IgD-negative memory B cell (primary cell): Measurements from ENCODE around the gene AKR1D1. TPM values are rescaled to one million over a fixed set of nuclear protein-coding genes. Genes with fewer than 3 reads are reported as not detected.
"Not testable (repeated sequence)": the region's sequence is repeated elsewhere in the genome, so short reads cannot be mapped to it uniquely, and the experiment has no call there.

ENCODE experiments used
- H3K27ac Mint-ChIP-seq, 3 donors: one replicate each; pipeline ENCODE4 v1.8.0; 2020 to 2022; ENCODE audit warnings: mild to moderate bottlenecking in 3 of 3, mixed read lengths in 3 of 3, moderate library complexity in 1 of 3
- H3K27me3 Mint-ChIP-seq: one replicate; pipeline ENCODE4 v1.8.0; 2021; ENCODE audit warnings: mixed read lengths
- H3K36me3 Mint-ChIP-seq: one replicate; pipeline ENCODE4 v1.8.0; 2020; ENCODE audit warnings: mild to moderate bottlenecking, mixed read lengths
- H3K4me1 Mint-ChIP-seq, 3 donors: one replicate each; pipeline ENCODE4 v1.8.0; 2020 to 2022; ENCODE audit warnings: mixed read lengths in 3 of 3, mild to moderate bottlenecking in 1 of 3
- H3K4me3 Mint-ChIP-seq, 4 donors: one replicate each; pipeline ENCODE4 v1.8.0; 2020 to 2022; ENCODE audit warnings: mild to moderate bottlenecking in 4 of 4, mixed read lengths in 4 of 4, moderate library complexity in 3 of 4
- H3K9me3 Mint-ChIP-seq, 3 donors: one replicate each; pipeline ENCODE4 v1.8.0; 2020 to 2021; ENCODE audit warnings: mixed read lengths in 3 of 3, mild to moderate bottlenecking in 1 of 3
- polyA plus RNA-seq: library from polyadenylated mRNA; unstranded; fragments of 300-500 nt; fragmentation: Illumina TruSeq; gene quantifications from one replicate; pipeline ENCODE4 v1.2.3, GENCODE V29; 2021

Gene AKR1D1
- polyA plus RNA-seq, 1 donor from 2014 or later: not detected

DNA sequence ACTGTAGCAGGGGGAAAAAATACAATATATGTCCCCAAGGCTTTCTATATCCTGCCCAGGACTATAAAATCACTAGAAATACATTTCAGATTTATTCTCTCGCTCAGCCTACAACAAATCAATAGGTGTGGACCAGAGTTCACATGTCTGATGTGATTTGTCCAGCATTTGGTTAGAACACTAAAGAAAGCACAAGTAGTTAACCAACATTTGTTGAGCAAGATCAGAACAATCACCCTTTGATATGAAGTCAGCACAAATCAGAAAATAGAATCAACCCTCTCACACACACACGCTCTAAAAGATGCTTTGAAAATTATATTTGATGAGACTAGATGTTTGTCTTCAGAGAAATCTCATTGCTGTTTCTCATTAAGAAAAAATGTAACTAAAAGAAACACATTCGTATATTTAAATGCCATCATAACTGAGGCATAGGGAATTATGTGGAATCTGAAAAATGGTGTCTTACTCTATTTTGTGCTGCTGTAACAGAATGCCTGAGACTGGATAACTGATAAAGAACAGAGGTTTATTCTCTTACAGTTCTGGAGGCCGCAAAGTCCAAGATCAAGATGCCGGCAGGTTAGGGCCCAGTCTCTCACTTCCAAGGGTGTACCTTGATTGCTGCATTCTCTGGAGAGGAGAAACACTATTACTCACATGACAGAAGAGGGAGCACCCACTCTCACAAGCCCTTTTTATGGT, 10.5 kb downstream of the AKR1D1 start:
- Mint-ChIP-seq H3K4me1 (peaks cover 0 to 5% (median 0%) of the 10 kb centered on the region in 3 donors), H3K27ac (no peak overlapping the region), H3K9me3 (peaks cover 0 to 2% (median 1%) of the 10 kb centered on the region in 3 donors), H3K36me3 (no peaks in the 10 kb centered on the region), H3K4me3 (no peak overlapping the region), H3K27me3 (peaks cover 5% of the 10 kb centered on the region)

DNA sequence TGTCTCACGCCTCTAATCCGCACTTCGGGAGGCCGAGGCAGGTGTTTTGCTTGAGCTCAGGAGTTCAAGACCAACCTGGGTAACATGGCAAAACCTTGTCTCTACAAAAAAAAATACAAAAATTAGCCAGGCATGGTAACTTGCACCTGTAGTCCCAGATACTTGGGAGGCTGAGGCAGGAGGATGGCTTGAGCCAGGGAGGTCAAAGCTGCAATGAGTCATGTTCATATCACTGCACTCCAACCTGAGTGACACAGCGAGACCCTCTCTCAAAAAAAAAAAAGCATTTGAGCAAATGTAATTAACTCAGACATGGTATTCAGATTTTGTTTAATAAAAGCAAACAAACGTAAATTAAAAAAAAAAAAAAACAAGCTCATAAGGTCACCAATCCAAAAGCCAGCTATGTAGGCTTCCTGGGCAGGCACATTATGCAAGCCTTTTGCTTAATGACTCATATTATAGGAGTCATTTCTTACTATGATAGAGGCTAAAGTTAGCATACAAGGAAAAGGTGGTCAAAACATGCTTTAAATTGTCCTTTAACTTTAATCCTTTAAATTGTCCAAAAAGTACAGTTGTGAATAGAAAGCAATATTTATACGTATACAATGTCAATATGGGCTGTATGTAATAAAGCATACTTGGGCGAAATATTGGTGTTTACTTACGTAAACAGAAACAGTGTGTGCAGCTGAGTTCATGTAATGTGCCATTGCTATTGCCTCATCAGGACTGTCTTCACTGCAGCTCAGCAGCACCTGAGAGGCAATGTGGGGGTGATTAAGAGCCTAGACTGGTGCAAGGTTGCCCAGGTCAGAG, 13.0 kb downstream of the AKR1D1 start:
- H3K9me3 Mint-ChIP-seq: peaks cover 0 to 2% (median 1%) of the 10 kb centered on the region in 3 donors
- no peaks in the 10 kb centered on the region for H3K36me3 Mint-ChIP-seq
- H3K4me3 Mint-ChIP-seq: no peak overlapping the region
- no peak overlapping the region for H3K27ac Mint-ChIP-seq
- H3K27me3 Mint-ChIP-seq: peaks cover 2% of the 10 kb centered on the region
- H3K4me1 Mint-ChIP-seq: peaks cover 0 to 5% (median 0%) of the 10 kb centered on the region in 3 donors

DNA sequence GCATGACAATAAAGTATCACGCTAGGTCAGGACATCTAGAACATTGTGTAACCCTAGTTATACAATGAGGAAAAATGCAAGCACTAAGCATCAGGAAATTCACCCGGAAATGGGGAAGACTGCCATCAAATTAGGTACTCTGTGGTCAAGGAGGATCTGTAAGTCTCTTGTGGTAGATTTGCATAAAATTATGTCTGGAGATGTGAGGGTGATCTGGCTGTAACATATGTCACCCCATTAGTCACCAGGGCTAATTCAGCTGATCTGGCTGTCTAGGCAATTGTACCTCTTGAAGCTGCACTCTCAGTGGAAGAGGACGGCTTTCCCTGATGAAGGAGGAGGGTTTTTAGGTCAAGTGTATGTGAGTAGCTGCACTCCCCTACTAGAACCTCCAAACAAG, 14.8 kb downstream of the AKR1D1 start:
- Mint-ChIP-seq H3K4me3 (no peak overlapping the region), H3K27ac (no peak overlapping the region)

DNA sequence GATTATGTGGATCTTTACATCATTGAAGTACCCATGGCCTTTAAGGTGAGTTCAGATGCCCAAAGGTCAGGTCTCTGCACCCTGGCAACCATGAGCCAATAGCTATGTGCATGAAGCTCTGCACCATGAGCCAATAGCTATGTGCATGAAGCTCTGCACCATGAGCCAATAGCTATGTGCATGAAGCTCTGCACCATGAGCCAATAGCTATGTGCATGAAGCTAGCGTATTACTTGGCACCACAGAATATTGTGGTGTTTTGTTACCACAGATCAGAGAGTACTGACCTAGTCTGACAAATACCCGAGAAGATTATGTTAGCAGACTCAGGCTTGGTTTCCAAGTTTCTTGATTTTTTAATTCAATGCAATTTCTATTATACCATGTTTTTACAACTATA, 15.6 kb downstream of the AKR1D1 start:
- H3K9me3 Mint-ChIP-seq, H3K4me3 Mint-ChIP-seq, H3K27ac Mint-ChIP-seq, H3K27me3 Mint-ChIP-seq, H3K36me3 Mint-ChIP-seq, H3K4me1 Mint-ChIP-seq: not testable (repeated sequence)

More for the DNA sequence above, 14.8 kb downstream of the AKR1D1 start:
- Mint-ChIP-seq H3K9me3 (peaks cover 0 to 2% (median 1%) of the 10 kb centered on the region in 3 donors), H3K36me3 (no peaks in the 10 kb centered on the region), H3K27me3 (peaks cover 2% of the 10 kb centered on the region), H3K4me1 (peaks cover 0 to 5% (median 0%) of the 10 kb centered on the region in 3 donors)

DNA sequence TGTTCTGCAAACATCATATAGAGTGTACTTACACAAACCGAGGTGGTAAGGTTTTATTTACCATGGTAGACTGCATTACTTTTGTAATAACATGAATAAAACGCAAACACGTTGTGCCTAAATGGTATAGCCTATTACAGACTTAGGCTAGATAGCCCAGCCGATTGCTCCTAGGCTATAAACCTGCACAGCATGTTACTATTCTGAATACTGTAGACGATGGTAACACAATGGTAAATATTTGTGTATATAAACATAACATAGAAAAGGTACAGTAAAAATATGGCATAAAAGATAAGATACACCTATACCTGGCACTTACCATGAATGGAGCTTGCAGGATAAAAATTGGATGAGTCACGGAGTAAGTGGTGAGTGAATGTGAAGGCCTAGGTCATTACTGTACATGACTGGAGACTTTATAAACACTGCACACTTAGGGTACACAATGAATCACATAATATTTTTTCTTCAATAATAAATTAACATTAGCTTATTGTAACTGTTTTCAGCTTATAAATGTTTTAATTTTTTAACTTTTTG, 16.3 kb downstream of the AKR1D1 start:
- Mint-ChIP-seq H3K27me3 (peaks cover 3% of the 10 kb centered on the region), H3K4me1 (peaks cover 0 to 5% (median 0%) of the 10 kb centered on the region in 3 donors), H3K36me3 (no peaks in the 10 kb centered on the region), H3K9me3 (peaks cover 0 to 2% (median 1%) of the 10 kb centered on the region in 3 donors), H3K4me3 (no peak overlapping the region), H3K27ac (no peak overlapping the region)

DNA sequence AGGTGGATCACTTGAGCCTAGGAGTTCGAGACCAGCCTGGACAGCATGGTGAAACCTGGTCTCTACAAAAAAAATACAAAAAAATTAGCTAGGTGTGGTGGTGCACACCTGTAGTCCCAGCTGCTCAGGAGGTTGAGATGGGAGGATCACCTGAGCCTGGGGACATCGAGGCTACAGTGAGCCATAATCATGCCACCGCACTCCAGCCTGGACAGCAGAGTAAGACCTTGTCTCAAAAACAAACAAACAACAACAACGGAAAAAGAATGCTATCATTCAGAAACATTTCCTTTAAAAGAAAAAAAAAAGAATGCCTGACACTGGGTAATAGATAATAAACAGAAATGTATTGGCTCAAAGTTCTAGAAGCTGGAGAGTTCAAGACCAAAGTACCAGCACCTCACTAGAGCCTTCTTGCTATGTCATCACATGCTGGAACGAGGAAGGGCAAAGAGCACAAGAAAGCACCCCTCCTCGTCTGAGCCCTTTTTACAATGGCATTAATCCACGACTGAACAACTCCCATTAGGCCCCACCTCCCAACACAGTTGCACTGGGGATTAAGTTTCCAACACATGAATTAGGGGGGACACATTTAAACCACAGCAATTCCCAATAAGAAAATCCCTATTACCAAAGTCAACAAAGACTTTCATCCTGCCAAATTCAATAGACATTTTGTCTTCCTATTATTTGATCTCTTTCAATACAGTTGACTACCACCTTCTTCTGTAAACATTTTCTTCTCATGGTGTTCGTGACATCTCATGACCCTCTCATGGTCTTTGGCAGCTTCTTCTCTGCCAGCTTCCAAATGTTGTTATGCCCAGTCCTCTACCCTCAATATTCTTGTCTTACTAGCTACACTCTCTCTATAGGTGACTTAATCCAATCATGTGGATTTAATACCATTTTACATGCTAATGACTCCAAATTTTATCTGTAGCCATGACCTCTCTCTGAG, 20.0 kb downstream of the AKR1D1 start:
- H3K4me3 Mint-ChIP-seq: no peak overlapping the region
- no peaks in the 10 kb centered on the region for H3K4me1 Mint-ChIP-seq
- peaks cover 3% of the 10 kb centered on the region for H3K27me3 Mint-ChIP-seq
- H3K27ac Mint-ChIP-seq: no peak overlapping the region
- H3K36me3 Mint-ChIP-seq: no peaks in the 10 kb centered on the region
- no peaks in the 10 kb centered on the region for H3K9me3 Mint-ChIP-seq

DNA sequence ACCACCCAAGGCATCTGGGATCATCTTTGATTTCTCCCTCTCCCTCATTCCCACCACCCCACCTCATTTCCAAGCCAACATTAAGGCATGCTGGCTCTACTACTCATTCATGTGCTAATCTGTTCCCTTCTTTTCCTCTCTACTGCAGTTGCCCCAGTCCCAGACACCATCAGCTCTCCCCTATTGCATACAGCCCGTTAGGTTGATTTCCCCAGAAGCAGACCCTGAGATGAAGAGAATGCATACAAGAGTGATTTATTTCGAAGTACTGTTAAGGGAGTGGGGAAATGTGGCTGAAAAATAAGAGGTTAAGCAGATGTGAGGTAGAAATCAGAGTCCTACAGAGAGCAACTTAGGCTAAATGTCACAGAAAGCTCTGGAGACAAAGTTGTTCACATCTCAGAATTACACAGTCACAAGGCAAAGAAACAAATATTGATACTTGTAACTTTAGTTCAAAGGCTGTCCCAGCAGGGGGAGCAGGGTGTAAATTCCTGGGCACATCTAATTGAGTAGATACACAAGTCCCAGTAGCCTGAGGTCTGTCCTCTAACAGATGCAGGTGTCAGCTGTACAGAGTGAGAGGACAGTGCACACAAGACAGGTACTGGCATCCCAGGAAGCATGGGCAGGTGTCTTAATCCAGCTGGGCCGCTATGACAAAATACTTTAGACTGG, 20.9 kb downstream of the AKR1D1 start:
- Mint-ChIP-seq H3K4me3 (no peak overlapping the region), H3K27ac (no peak overlapping the region), H3K36me3 (no peaks in the 10 kb centered on the region), H3K4me1 (no peaks in the 10 kb centered on the region), H3K9me3 (no peaks in the 10 kb centered on the region), H3K27me3 (peaks cover 4% of the 10 kb centered on the region)

DNA sequence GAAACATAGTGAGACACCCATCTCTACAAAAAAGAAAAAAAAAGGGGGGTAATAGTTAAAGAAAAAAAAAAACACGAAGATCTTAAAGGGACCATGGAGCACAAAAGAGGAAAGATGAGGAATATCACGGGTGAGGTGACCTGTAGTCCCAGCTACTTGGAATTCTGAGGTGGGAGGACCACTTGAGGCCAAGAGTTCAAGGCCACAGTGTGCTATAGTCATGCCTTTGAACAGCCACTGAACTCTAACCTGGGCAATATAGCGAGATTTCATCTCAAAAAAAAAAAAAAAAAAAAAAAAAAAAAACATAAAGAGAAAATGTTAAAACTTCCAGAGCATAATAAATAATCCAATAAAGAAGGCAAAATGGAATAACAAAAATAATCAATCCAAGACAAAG, 23.6 kb downstream of the AKR1D1 start:
- H3K27me3 Mint-ChIP-seq: peaks cover 4% of the 10 kb centered on the region
- H3K4me1 Mint-ChIP-seq: no peaks in the 10 kb centered on the region
- no peaks in the 10 kb centered on the region for H3K9me3 Mint-ChIP-seq
- H3K27ac Mint-ChIP-seq: no peak overlapping the region
- H3K36me3 Mint-ChIP-seq: no peaks in the 10 kb centered on the region
- peak overlapping the region in 1 of 4 donors; percentile 78 for H3K4me3 Mint-ChIP-seq

DNA sequence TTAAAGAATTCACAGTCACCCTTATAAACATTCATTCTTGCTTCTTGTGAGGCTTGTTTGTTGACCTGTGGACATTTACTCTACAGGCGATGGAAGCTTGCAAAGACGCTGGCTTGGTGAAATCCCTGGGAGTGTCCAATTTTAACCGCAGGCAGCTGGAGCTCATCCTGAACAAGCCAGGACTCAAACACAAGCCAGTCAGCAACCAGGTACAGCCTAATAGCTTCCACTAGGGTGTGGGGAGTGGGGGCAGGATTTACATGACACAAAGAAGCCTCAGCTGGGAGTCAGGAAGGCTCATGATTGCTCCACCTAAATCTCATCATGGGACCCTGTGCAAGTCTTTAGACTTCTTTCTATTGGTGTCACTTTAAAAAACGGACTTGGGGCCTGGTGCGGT, 29.0 kb downstream of the AKR1D1 start:
- Mint-ChIP-seq H3K9me3 (no peaks in the 10 kb centered on the region), H3K27ac (no peak overlapping the region), H3K36me3 (no peaks in the 10 kb centered on the region), H3K27me3 (peaks cover 6% of the 10 kb centered on the region), H3K4me1 (no peaks in the 10 kb centered on the region), H3K4me3 (no peak overlapping the region)

DNA sequence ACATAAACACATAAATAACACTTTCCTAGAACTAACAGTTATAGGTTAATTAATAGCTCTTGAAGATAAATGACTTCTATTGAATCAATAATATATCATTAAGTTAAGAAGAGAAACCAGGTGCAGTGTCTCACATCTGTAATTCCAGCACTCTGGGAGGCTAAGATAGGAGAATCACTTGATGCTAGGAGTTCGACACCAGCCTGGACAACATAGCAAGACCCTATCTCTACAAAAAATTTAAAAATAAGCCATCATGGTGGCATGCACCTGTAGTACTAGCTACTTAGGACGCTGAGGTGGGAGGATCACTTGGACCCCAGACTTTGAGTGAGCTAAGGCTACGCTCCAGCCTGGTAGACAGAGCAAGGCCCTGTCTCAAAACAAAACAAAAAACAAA, 38.8 kb downstream of the AKR1D1 start:
- H3K9me3 Mint-ChIP-seq: no peaks in the 10 kb centered on the region
- no peaks in the 10 kb centered on the region for H3K36me3 Mint-ChIP-seq
- no peak overlapping the region for H3K27ac Mint-ChIP-seq
- H3K4me1 Mint-ChIP-seq: peaks cover 0 to 1% (median 0%) of the 10 kb centered on the region in 3 donors
- no peaks in the 10 kb centered on the region for H3K27me3 Mint-ChIP-seq
- no peak overlapping the region for H3K4me3 Mint-ChIP-seq

DNA sequence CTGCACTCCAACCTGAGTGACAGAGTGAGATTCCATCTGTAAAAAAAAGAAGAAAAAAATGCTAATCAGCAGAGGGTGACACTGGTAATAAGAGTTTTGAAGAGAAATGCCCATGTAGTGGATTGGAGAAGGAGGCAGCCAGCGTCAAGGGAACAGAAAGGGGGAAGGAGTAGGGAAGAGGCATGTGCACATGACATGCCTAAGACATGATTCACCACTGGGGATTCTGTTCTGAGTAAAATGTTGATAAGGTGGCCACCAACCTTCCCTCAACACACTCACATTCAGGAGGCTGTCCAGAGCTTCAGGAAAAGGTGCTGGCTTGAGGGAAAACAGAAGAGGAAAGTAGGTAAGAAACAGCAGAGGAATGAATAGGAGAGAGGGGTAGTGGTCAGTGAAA, 39.9 kb downstream of the AKR1D1 start:
- no peaks in the 10 kb centered on the region for H3K4me1 Mint-ChIP-seq
- no peaks in the 10 kb centered on the region for H3K27me3 Mint-ChIP-seq
- no peak overlapping the region for H3K27ac Mint-ChIP-seq
- no peaks in the 10 kb centered on the region for H3K36me3 Mint-ChIP-seq
- H3K9me3 Mint-ChIP-seq: no peaks in the 10 kb centered on the region
- H3K4me3 Mint-ChIP-seq: no peak overlapping the region

DNA sequence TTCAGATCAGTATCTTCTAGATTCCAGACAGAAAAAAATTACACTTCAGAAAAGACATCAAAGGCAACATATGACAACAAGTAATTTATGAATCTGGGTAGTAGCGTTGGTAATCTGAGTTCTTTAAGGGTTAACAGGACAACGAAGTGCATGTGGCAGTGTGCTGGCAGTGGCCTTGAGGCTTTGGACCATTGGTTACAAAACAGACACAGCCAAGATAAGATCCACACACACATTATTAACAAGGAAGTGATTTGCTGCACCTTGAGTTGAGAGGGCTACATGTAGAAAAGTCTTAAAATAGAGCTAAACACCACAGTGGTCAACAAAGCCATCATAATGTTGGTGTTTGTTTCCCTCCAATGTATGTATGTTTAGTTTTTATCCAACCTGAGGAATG, 40.6 kb downstream of the AKR1D1 start:
- no peaks in the 10 kb centered on the region for H3K27me3 Mint-ChIP-seq
- H3K27ac Mint-ChIP-seq: no peak overlapping the region
- no peak overlapping the region for H3K4me3 Mint-ChIP-seq
- no peaks in the 10 kb centered on the region for H3K36me3 Mint-ChIP-seq
- H3K4me1 Mint-ChIP-seq: no peaks in the 10 kb centered on the region
- no peaks in the 10 kb centered on the region for H3K9me3 Mint-ChIP-seq

DNA sequence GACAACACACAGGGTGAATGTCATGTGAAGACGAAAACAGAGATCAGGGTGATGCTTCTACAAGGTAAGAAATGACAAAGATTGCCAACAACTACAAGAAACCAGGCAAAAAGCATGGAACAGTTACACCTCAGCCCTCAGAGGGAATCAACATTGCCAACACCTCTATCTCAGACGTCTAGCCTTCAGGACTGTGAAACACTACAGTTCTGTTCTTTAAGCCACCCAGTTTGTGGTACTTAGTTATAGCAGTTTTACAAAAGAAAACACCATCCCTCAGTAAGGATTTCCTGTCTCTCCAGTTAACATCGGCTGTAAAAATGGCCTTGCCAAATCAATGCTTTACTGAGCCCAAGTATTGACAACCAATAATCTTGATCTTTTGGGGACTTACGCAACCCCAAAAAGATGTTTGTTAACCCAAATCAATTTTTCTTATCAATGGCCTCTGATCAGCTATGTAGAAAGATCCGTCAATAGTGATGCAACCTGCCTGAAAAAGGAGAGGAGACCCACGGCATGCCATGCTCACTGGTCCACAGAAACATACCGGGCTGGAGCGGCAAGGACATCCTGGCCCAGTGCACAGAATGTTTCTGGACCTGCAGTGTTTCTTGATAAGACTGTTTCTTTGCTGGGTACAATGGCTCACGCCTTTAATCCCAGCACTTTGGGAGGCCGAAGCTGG, 44.0 kb downstream of the AKR1D1 start:
- H3K27ac Mint-ChIP-seq: no peak overlapping the region
- no peak overlapping the region for H3K4me3 Mint-ChIP-seq

DNA sequence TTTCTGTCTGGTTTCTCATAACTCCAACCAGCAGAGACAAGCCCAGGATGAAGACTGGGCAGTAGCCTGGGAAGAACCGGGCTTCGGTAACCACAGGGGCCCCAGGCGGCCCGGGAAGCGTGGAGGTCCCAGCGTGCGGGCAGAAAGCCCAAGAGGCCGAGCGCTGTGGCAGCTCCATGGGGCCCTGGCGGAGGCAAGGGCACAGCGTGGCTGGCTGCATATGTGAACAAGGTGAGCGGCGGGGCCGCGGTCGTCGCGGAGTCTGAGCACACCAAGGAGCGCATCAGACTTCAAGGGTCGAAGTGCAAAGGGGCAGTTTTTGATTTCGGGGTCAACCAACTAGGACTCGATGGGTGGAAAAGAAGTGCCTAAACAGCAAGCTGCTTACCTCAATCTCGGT, 45.9 kb downstream of the AKR1D1 start:
- no peak overlapping the region for H3K4me3 Mint-ChIP-seq
- peaks cover 0 to 2% (median 0%) of the 10 kb centered on the region in 3 donors for H3K4me1 Mint-ChIP-seq
- H3K36me3 Mint-ChIP-seq: no peaks in the 10 kb centered on the region
- no peak overlapping the region for H3K27ac Mint-ChIP-seq
- H3K9me3 Mint-ChIP-seq: no peaks in the 10 kb centered on the region
- peaks cover 2% of the 10 kb centered on the region for H3K27me3 Mint-ChIP-seq

More for the DNA sequence above, 44.0 kb downstream of the AKR1D1 start:
- Mint-ChIP-seq H3K27me3 (peaks cover under 1% of the 10 kb centered on the region), H3K36me3 (no peaks in the 10 kb centered on the region), H3K4me1 (no peaks in the 10 kb centered on the region), H3K9me3 (no peaks in the 10 kb centered on the region)
